Gastrocnemius medialis (tissue), 4 donors: ENCODE data around the gene KCNA5.

ENCODE experiments used
- POLR2A ChIP-seq, 2 donors: fragments of 450-650 bp; IDR thresholded peaks; one replicate each; pipeline ENCODE4 v1.6.1; 2017; ENCODE audit warnings: antibody characterized with exemption in 2 of 2, mild to moderate bottlenecking in 2 of 2, moderate library complexity in 2 of 2
- TF ChIP-seq, protein P1 (sequence below), 5 experiments: fragments of 450-650 bp in 3 of 5; fragments of 200-600 bp in 2 of 5; sonication (generic) in 2 of 5; IDR thresholded peaks in 4 of 5; conservative IDR thresholded peaks in 1 of 5; 1 replicate in 4 of 5; 2 replicates in 1 of 5; pipeline ENCODE4 v1.5.1; 2016 to 2019; ENCODE audit warnings: antibody characterized with exemption in 5 of 5, mild to moderate bottlenecking in 3 of 5, moderate library complexity in 3 of 5

DNA sequence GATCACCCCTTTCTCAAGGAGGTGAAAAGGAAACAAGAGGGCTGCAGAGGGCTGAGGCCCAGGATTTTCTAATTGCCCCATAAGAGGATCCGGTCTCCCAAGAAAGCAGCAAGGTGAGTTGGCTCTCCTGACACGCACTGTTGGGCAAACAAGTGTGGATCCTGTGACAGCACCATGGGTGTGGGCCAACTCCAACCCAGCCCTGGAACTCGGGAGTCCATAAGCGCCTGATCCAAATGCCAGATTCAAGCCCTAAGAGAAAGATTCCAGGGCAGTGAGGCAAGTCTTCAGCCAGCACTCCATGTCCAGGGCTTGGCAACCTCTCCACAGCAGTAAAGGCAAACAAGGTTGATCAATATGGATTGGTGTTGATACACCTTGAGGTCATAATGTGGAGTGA lies 33.1 kb downstream of the KCNA5 start:
- TF ChIP-seq, protein P1, sequence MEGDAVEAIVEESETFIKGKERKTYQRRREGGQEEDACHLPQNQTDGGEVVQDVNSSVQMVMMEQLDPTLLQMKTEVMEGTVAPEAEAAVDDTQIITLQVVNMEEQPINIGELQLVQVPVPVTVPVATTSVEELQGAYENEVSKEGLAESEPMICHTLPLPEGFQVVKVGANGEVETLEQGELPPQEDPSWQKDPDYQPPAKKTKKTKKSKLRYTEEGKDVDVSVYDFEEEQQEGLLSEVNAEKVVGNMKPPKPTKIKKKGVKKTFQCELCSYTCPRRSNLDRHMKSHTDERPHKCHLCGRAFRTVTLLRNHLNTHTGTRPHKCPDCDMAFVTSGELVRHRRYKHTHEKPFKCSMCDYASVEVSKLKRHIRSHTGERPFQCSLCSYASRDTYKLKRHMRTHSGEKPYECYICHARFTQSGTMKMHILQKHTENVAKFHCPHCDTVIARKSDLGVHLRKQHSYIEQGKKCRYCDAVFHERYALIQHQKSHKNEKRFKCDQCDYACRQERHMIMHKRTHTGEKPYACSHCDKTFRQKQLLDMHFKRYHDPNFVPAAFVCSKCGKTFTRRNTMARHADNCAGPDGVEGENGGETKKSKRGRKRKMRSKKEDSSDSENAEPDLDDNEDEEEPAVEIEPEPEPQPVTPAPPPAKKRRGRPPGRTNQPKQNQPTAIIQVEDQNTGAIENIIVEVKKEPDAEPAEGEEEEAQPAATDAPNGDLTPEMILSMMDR (IDR thresholded peaks at IDR 0.05 in 4 of 5, conservative IDR thresholded peaks at IDR 0.05 in 1 of 5) = no peak
- no peak for TF ChIP-seq POLR2A (IDR thresholded peaks at IDR 0.05)
